NCI-H1694 treated with DMSO at 0.1 percent for 48 hours (cell line): ENCODE results near the gene SLC27A1.
"Not testable (repeated sequence)": the region's sequence is repeated elsewhere in the genome, so short reads cannot be mapped to it uniquely, and the experiment has no call there.

Source experiments
- DNase-seq: peaks from one replicate; lab custom pipeline; 2025; lab: John Stamatoyannopoulos, UW

SLC27A1 gene

DNA sequence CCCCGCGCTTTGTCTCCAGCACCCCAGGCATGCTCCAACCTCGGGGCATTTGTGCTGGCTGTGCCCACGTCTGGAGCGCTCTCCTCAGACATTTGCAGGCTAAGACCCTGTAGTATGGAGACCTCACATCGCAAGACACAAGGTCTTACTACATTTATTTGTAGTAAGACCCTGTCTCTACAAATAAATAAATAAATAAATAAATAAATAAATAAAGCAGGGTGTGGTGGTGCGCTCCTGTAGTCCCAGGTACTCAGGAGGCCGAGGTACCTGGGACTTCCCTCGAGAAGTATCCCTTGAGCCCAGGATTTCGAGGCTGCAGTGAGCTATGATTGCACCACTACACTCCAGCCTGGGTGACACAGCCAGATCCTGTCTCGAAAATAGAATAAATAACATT lies 14.2 kb upstream of the SLC27A1 start:
- no peak for DNase-seq

DNA sequence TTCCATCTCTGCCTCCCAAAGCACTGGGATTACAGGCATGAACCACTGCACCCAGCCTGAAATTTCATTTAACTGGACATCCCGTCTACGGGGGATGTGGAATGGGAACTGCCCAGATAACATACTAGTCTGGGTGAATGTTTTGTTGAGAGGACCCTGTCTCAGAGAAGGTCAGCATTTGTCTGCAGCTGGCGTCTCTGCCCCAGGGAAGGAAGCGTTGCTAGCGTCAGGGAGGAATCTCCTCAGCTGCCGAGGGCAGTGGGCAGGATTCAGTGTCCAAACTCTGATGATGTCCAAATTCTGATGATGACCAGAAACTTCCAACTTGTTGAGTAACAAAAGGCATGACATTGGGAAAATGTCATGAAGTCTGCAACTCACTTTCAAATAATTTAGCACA lies 12.7 kb upstream of the SLC27A1 start:
- no peak for DNase-seq

DNA sequence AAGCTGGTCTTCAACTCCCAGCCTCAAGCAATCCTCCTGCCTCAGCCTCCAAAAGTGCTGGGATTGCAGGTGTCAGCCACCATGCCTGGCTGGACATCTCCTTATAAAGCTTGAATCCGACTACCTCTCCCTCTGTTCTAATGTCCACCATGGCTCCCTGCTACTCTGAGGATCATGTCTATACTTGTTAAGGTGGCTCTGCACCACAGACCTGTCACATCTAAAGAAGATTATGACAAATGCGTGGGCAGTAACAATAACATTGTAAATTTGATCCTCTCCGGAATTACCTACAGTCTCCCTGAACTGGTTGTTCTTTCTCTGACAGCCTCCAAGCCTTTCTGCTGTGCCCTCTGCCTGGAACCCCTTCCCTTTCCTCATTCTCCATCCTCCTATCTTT lies 11.4 kb upstream of the SLC27A1 start:
- no peak for DNase-seq

DNA sequence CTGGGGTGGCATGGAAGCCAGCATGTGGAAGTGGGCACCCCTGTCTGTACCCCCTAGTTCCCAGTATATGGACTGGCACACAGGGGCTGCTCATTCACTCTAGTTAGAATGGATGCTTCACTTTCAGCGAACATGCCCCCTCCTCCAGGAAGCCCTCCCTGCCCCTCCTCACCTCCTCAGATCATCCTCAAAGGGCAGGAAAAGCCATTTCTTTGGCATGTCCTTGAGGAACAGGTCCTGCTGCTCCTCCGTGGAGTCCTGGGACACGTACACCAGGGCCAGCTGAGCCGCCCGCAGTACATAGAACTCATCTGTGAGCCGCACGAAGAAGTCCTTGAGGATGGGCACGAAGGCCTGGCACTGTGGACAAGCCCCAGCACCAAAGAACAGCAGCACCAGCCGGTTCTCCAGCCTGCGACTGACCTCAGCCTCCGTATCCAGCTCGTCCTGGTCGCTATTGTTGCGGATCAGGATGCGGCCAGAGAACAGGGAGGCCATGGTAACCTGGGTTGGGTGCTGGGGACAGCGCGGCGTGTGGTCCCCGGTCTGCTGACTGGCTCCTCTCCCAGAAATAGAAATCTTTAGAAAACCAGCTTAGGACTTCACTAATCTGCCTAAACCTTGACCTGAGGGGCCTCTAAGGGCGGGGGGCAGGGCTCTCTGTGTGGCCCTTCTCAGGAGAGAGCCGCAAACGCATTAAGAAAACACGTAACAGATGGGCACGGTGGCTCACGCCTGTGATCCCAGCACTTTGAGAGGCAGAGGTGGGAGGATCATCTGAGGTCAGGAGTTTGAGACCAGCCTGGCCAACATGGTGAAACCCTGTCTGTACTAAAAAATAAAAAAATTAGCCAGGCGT lies 9.7 kb upstream of the SLC27A1 start, which contains the start of gene NXNL1:
TSS of gene NXNL1 (minus strand) at position 555 of the 859 bp plus-strand sequence. CDS start at position 498, 57 bp downstream.
- DNase-seq, result no peak

DNA sequence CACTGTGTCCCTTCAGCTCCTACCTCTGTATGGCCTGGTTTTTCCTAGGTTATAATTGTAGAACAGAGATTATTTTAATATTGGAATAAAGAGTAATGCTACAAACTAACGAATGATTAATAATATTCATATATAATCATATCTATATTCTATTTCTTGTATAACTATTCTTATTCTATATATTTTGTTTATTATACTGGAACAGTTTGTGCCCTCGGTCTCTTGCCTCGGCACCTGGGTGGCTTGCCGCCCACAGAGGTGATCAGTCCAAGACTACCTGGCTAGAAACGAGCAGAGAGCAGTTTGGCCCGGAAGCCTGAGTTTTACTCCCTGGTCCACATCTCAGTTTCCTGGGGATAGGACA lies 3.9 kb upstream of the SLC27A1 start:
- DNase-seq, result no peak

DNA sequence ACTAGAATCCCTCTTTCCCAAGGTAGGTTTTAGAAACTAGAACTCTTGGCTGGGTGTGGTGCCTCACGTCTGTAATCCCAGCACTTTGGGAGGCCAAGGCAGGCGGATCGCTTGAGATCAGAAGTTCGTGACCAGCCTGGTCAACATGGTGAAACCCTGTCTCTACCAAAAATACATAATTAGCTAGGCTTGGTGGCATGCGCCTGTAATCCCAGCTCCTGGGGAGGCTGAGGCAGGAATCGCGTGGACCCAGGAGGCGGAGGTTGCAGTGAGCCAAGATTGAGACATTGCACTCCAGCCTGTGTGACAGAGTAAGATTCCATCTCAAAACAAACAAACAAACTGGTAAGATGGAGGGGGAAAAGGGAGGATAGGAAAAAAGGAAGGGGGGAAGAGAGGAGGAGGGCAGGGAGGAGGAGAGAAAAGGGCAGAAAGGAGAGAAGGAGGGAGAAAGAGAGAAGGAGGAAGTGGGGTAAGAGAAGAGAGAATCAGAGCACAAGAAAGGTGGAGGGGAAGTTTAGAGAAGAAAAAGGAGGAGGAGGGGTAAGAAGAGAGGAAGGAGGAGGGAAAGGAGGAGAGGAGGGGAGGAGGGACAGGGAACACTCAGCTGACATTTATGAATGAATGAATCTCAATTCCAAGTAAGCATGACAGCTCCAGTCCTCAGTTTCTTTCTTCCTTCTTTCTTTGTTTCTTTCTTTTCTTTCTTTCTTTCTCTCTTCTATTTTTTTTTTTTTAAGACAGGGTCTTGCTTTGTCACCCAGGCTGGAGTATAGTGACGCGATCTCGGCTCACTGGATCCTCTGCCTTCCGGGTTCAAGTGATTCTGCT lies 2.6 kb upstream of the SLC27A1 start:
- DNase-seq, result no peak

DNA sequence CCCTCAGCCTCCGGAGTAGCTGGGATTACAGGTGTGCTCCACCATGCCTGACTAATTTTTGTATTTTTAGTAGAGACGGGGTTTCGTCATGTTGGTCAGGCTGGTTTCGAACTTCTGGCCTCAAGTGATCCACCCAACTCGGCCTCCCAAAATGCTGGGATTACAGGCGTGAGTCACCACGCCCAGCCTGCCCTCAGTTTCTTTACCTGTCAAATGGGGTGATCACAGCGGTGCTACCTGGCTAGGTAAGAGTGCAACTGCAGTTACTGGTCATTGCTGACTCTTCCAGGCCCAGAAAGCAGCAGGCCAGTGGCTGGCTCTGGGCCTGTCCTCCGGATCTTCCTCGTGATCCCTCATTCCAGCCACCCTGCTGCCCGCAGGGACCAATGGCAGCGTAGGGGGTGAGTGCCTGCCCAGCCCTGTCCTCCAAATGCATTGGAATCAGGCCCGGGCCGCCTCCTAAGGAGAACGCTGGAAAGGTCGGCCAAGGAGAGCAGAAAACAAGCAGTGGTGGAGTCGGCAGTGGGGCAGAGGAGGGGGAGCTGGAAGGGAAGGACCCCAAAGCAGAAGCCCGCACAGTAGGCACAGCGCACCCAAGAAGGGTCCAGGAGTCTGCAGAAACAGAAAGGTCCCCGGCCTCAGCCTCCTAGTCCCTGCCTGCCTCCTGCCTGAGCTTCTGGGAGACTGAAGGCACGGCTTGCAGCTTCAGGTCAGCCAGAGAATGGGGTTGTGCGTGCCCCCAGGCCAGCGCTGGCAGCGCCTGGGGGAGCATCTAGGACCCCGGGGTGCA lies 1.8 kb upstream of the SLC27A1 start:
- no peak for DNase-seq

DNA sequence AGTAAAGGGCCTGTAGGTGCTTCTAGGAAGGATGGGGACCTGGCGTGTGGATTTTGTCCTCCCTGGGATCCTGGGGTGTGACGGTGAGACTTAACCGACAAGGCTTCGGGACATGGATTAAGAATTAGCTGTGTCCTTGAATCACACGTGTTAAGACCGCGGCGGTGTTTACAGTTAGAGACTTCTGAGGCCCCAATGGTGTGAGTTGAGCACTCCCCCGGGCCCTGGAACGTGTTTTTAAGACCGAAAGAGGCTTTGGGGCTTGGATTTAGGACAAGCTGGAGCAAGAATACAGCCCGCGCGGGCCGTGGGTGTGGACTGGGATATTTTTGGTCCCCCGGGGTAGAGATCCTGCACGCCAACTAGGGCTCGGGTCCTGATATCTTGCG lies 1.2 kb upstream of the SLC27A1 start:
- no peak for DNase-seq

DNA sequence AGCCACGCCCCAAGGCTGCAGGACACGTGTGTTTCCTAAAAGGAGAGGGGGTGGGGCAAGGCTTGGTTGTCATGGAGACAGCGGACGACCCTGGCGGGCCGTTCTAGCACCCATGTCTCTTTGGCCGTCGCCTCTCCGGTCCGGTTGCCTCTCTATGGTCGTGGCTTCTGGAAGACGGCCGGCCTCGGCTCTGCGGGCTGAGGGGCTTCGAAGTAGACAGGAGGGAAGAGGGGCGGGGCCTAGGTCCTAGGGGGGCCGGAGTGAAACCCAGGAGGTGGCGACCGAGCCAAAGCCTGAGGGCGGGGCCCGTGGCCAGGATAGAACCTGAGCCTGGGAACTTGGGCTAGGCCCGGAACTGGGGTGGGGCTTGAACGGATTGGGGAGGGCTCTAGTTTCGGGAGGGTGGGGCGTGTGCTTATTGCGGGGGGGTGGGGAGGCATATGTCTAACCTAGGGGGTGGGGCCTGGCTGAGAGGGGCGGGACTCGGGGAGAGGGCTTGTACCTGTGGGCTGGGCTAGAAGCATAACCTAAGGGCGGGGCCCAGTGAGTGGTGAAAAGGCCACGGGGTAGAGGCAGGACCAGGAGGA lies 750 bp upstream of the SLC27A1 start:
- DNase-seq, result peak; percentile 89

DNA sequence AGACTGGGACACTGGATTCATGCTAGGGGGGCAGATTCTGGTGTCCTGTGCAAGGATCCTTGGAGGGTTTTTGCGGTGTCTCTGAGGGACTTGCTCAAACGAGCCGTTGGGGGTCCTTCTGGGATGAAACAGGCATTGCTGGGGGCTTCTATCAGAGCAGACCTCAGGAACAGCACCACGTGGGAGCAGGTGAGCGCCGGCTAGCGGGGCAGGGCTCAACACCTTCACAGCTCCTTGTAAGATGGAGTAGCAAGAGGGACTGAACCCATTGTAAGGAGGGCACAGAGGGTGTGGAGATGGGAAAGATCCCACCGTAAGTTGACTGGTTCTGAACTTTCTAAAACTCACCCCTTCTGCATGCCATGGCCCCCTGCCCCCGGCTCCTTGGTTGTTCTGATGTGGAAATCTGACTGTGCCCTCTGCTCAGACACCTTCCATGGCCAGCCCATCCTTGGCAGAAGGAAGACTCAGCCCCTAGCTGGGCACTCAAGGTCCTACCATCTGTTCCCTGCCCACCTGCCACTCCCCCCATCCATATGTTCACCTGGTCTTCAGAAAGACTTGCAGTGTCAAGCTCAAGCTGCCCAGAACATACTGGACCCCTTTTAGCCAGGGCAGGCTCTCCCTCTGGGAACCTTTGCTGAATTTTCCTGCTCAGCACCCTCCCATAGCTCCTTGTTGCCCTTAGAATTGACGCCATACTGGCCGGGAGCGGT lies 1.2 kb downstream of the SLC27A1 start:
- no peak for DNase-seq

DNA sequence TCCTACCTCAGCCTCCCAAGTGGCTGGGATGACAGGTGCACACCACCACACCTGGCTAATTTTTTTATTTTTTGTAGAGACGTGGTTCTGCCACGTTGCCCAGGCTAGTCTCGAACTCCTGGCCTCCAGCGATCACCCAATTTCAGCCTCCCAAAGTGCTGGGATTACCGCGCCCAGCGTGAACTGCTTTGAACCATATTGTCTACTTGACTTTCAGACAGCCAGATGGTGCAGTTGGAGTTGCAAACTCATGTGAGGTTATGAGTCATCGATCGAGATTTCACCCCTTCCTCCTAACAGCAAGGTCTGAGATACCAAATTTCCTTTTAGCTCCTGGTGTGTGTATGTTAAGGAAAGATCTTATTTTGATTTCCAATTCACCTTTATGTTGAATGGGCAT lies 2.7 kb downstream of the SLC27A1 start:
- no peak for DNase-seq

DNA sequence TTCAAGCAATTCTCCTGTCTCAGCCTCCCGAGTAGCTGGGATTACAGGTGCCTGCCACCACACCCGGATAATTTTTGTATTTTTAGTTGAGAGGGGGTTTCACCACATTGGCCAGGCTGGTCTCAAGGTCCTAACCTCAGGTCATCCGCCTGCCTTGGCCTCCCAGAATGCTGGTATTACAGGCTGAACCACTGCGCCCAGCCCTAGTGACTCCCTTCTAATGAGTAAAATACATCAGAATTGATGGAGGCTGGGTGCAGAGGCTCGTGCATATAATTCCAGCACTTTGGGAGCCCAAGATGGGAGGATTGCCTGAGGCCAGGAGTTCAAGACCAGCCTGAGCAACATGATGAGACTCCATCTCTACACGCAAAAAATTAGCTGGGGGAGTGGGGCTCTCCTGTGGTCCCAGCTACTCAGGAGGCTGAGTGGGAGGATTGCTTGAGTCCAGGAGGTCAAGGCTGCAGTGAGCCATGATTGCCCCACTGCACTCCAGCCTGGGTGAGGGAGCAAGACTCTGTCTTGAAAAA lies 4.8 kb downstream of the SLC27A1 start:
- DNase-seq, result not testable (repeated sequence)

DNA sequence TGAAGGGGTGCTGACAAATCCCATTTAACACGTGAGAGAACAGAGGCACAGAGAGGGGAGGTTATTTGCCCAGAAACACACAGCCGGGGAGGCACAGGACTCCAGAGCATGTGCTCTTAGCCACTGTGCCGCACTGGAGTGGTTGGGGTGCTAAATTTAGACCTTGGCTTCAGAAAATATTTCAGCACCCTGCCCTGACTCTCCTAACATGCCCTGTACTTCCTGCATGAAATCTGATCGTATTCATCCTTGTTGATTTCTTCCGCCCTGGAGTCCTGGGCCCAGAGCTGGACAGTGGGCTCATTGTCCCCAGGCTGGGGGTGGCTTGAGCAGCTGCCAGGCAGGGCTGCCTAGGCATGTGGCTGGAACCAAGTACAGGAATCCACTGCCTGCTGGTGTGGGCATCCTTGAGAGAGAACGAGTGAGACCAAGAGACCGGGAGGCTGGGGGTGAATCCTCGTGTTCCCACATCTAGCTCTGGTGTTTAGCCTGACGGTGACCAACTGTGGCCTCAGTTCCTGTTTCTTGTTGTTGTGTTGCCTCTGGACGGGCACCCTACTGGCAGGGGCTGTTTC lies 5.3 kb downstream of the SLC27A1 start:
- DNase-seq, result no peak

DNA sequence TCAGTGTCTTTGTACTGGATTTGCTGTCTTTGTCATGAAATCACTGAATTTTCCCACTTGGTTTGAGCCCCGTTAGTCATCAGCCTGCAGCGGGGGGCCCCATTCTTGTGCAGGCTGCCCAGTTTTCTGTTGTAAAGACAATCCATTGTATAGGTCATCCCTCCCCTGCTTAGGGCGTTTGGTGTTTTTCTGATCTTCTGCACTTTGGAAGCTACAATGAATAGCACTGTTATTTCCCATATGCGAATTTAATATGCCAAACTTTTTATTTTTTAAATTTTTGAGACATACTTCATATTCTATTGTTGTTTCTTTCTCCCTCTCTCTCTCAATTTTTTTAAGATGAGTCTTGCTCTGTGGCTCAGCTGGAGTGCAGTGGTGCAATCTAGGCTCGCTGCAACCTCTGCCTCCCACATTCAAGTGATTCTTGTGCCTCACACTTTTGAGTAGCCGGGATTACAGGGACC lies 9.0 kb downstream of the SLC27A1 start:
- DNase-seq, result no peak

DNA sequence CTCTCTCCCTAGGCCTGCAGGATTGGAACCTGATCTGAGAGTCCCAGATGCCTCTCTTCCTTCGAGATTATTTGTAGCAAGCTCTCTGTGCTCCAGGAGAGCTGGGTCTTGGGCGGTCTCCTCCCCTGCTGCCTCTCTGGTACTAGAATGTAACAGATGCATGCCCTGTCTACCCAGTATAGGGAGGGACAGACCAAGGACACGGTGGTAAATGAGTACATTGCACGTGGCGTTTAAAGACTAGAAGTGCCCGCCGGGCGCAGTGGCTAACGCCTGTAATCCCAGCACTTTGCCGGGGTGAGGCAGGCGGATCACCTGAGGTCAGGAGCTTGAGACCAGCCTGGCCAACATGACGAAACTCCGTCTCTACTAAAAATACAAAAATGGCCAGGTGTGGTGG lies 11.7 kb downstream of the SLC27A1 start:
- DNase-seq, result no peak

DNA sequence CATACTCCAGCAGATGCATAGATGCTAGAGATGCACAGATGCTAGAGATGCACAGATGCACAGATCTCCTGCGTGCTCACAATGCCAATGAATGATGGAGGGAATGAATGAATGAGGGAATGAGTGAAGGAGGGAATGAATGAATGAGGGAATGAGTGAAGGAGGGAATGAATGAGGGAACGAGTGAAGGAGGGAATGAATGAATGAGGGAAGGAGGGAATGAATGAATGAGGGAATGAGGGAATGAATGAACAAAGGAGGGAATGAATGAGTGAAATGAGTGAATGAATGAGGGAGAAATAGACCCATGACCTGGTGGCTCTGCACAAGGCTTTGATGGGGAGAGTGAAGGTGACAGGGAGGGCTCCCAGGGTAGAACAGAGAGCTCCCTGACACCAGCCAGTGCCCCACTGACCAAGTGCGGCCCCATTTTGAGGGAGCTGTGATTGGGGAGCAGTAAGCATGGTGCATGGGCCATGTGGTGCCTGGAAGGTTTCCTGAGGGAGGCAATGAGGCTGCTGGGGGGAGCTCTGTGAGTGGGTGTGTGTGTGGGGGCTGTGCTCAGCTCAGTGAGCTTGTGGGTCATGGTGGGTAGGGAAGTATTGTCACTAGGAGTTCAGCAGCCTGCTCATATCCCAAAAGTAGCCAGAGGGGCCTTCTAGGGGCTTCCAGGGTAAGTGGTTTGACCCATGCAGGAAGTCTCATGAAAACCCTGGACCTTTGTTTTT lies 12.7 kb downstream of the SLC27A1 start:
- no peak for DNase-seq

DNA sequence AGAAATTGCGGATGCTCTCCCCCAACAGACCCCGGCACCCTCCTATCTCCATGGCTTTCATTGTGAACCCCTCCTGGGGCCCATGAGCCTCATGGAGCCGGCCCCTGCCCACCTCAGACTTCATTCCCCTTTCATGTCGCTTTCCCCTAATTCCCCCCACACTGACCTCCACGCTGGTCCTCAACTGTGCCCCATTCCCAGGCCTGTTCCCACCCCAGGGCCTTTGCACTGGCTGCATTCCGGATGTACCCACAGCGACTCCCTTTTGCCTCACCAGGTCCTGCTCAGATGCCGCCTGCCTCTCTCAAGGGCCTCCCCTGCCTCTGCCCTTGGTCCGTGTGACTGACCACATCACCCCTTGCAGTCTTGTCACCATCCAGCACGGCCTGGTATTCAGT lies 13.3 kb downstream of the SLC27A1 start:
- DNase-seq, result no peak

DNA sequence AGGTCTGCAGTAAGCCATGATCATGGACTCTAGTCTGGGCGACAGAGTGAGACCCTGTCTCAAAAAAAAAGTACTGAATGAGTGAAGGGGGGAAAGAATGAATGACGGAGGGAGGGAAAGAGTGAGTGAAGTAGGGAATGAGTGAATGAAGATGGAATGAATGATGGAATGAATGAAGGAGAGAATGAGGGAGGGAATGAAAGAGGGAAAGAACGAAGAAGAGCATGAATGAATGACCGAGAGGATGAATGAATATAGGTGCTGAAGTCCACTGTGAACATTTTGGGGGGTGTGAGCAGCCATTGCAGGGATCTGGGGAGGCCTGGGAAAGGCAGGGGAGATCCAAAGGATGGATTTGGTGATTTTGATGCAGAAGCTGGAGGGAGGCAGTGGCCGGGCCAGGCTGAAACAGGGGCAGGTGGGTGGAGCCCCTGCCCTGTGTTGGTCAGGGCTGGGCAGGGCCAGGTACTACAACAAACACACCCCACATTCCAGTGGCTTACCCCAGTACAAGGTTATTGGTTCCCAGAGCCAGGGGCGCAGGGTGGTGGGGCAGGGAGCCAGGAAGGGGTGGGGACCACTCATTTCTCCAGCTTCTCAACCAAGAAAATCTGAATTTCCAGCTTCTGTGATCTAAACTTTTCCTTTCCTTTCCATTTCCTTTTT lies 14.3 kb downstream of the SLC27A1 start:
- DNase-seq, result no peak

DNA sequence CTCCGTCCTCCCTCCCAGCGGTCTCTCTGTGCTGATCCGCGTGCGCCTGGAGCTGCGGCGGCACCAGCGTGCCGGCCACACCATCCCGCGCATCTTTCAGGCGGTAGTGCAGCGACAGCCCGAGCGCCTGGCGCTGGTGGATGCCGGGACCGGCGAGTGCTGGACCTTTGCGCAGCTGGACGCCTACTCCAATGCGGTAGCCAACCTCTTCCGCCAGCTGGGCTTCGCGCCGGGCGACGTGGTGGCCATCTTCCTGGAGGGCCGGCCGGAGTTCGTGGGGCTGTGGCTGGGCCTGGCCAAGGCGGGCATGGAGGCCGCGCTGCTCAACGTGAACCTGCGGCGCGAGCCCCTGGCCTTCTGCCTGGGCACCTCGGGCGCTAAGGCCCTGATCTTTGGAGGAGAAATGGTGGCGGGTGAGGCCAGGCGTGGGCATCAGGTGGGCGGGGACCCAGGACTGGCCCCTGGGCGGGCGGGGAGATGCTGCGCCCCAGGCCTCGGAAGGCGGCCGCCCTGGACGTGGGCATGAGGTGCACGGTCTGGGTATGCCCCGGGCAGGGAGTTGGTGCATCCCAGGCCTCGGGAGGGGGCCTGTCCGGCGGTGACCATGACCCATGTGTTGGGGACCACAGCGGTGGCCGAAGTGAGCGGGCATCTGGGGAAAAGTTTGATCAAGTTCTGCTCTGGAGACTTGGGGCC lies 16.4 kb downstream of the SLC27A1 start:
- DNase-seq, result no peak
